Activated T-cell treated with anti-CD3 and anti-CD28 coated beads for 4 hours (primary cell): ENCODE results near the gene VSTM2L.
"Not testable (repeated sequence)": the region's sequence is repeated elsewhere in the genome, so short reads cannot be mapped to it uniquely, and the experiment has no call there.

Source experiments
- DNase-seq: peaks from one replicate; pipeline ENCODE4 v3.0.0-alpha.2; 2020

VSTM2L gene

DNA sequence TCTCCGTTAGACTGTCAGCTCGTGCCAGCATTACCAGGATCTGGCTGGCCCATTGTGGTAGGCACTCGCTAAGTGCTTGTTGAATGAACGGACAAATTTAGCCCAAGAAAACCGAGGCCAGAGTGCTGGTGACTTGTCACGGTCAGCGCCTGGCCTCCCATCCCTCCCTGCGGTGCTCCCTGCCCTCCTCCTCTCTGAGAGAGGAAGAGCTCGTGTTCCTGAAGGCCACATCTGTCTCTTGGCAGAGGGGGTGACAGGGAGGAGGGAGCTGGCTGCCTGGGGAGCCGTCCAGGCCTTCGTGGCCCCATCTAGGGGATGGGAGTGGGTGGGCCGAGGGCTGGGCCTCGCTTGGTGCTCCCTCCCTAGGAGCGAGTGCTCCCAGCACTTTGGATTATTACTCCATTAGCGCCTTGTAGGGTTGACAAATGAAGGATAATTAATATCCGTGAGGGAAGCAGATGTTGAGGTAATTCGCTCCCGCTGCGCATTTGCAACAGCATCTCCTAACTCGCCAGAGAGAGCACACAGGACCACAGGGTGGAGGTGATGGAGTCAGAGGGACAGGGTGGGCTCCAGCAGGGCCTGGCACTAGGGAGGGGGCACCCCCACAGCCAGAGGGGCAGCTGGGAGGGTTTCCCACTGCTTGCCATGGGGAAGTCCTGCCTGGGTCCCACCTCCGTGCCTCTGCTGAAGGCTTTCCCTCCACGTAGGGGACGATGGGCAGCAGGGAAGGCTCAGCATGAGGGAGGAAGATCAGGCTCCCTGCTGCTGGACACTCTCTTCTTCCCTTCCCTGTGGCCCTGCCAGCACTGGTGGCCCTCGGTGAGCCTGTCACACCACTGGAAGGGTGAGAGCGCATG lies 37.0 kb downstream of the VSTM2L start:
- DNase-seq, result no peak

DNA sequence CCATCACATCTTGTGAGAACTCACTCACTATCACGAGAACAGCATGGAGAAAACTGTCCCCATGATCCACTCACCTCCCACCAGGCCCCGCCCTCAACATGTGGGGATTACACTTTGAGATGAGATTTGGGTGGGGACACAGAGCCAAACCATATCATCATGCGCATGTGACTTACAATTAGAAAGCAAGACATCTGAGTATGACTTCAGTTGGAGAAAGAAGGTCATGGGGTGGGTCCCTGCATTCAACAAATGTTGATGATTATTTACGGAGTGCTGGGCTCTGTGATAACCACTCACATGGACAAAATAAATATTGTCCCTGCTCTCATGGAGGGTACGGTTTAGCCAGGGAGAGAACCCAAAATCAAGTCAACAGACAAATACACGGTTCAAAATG lies 37.9 kb downstream of the VSTM2L start:
- DNase-seq, result no peak

DNA sequence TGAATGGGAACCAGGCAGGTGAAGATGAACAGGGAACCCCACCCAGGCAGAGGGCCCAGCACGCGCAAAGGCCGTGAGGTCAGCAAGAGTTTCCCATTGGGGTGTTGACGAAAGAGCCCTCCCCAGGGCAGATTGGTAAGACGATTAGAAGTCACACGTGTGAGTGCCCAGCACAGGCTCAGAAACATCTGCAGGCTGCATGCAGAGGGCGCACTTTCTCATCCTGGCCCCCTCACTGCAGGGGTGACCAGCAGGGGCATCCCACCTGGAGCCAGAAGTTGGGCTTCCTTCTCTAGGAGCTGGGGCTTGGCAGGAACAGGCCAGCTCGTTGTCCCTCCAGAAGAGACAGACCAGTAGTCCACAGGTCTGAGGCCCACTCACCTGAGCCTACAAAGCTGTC lies 38.4 kb downstream of the VSTM2L start:
- no peak for DNase-seq

DNA sequence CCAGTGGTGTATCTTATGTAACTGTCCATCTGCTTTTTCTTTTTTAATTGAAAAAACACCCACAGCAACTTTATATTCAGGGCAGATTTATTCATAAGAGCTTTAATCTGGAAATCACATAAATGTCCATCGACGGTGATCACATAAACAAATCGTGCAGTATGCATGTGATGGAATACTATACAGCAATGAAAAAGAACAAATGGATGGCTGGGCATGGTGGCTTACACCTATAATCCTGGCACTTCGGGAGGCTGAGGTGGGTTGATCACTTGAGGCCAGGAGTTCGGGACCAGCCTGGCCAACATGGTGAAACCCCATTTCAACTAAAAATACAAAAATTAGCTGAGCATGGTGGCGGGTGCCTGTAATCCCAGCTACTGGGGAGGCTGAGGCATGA lies 39.1 kb downstream of the VSTM2L start:
- no peak for DNase-seq

DNA sequence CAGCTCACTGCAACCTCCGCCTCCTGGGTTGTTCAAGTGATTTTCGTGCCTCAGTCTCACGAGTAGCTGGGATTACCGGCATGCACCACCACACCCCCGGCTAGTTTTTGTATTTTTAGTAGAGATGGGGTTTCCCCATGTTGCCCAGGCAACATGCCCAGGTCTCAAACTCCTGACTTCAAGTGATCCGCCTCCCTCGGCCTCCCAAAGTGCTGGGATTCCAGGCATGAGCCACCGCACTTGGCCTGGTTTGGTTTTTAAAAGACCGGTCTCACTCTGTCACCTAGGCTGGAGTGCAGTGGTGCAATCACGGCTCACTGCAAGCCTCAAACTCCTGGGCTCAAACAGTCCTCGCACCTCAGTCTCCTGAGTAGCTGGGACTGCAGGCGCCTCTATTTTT lies 40.1 kb downstream of the VSTM2L start:
- DNase-seq, result no peak

DNA sequence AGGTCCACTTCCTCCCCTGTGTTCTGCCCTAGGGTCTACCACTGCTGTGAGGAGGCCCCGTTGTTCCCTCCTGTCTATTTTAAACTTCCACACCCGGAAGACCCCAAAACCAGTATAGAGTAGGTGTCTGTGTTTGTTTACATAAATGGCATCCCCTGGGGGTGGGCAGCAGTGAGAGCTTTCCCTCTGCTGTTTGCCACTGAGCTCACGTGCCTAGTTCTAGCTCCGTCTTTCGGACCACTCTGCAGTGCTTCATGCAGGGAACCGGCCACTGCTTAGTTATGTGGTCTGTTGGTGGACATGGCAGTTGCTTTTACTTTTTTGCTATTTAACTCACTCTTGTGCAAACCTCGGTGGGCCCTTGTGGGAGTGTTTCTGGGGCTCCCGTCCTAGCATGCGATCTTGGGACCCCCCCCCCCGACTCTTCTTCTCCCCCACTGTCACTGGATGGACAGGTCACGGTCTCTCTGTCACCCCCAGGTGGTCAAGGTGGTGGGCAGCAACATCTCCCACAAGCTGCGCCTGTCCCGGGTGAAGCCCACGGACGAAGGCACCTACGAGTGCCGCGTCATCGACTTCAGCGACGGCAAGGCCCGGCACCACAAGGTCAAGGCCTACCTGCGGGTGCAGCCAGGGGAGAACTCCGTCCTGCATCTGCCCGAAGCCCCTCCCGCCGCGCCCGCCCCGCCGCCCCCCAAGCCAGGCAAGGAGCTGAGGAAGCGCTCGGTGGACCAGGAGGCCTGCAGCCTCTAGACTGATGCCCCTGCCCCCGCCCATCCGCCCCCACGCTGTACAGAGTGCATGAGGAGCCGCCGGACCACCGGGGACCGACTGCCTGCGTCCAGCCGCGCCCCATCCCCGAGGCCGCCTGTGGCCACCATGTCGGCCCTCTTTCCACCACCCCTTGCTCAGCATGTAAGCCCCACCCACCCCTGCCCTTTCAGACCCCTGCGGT lies 40.9 kb downstream of the VSTM2L start:
- DNase-seq, result no peak

DNA sequence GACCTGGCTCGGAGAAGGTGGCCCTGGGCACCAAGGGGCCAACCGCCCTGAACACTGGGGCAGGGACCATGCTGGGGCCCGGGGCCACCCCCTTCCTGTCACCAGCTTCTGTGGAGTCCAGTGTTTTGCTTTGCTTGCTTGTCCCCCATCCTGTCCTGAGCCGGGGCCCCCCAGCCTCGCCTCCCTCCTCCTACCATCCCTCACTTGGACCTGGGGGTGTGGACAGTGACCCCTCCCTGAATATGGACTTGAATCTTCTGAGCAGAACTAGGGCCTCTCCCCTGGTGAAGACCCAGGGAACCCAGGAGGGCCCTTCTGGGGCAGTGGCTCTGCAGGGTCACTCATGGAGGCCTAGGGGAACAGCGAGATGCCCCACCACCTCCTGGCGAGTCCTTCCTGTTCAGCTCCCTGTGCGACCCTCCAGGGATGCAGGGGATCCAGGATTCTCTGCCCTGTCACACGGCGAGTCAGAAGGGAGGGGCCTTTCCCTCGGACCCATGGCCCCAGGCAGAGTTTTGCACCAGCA lies 41.6 kb downstream of the VSTM2L start:
- no peak for DNase-seq

DNA sequence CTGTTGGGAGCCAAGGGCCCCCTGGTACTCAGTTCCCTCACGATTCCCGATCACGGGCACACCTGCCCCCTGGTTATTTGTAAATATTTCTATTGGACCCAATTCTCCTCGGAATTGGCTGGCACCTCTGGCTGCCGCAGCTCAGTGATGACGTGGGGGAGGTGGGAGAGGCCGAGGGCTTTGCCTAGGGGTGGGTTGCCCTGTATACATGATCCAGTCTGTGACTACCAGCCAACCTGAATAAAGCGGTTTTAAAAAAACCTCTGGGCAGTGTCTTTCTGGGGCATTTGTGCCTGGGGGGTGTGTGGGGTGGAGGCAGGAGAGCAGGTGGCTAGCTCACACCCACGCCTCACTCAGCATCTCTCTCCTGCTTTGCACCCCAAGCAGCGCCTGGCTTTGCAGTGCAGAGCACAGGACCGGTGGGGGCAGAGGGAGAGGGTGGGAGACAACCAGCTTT lies 42.2 kb downstream of the VSTM2L start:
- no peak for DNase-seq

DNA sequence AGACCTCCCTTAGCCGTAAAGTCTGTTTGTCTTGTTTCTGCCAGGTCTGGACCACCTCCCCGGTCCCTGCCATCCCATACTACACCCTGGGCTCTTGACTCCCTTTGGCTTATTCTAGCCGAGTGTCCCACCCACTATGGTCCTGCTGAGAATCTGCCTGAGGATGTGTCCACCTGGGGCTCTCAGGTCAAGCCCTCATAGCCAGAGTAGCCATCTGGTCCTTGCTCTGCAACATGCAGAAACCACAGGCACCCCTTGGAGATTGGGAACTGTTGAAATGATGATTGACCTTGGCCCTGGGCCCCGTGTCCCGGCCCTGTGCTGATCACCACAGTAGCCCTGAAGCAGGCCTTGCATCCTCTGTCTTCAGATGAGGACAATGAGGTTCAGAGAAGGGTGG lies 44.0 kb downstream of the VSTM2L start:
- DNase-seq, result no peak

DNA sequence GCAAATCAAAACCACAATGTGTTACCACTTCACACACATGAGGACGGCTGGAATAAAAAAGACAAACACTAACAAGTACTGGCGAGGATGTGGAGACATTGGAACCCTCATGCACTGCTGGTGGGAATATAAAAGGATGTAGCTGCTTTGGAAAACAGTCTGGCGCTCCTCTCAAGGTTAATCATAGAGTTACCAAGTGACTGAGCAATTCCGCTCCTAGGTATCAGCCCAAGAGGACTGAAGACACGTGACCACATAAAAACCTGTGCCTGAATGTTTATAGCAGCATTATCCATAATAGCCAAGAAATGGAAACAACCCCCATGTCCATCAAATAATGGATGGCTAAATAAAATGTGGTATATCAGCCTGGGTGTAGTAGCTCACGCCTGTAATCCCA lies 45.0 kb downstream of the VSTM2L start:
- DNase-seq, result no peak

DNA sequence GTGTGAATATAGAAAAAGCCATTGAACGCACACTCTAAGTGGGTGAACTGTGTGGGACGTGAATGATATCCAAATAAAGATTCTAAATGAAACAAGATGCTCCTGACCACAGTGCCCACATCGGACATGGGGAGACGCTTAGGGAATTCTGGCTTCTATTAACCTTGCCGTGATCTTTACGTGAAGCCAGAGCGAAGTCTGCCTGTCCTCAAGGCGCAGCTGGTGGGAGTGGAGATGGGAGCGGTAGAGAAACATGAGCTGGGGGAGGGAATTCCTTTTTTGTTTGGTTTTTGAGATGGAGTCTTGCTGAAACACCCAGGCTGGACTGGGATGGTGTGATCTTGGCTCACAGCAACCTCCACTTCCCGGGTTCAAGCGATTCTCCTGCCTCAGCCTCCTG lies 46.0 kb downstream of the VSTM2L start:
- DNase-seq, result no peak

DNA sequence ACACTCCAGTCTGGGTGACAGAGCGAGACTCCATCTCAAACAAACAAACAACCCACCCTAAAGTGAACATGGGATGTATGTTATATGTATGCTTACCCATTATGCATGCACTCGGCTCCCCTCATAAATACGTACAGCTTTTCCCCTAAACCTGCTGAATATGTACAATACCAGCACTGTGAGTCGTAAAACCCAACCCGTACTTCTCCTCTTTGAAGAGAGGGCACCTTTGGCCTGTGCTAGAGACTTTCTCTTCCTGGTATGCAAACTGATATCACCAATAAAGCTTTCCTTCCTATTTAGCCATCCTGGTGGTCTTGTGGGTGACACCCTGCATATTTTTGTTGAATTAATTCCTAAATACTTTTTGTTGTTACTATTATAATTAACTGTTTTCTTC lies 51.3 kb downstream of the VSTM2L start:
- DNase-seq, result no peak

DNA sequence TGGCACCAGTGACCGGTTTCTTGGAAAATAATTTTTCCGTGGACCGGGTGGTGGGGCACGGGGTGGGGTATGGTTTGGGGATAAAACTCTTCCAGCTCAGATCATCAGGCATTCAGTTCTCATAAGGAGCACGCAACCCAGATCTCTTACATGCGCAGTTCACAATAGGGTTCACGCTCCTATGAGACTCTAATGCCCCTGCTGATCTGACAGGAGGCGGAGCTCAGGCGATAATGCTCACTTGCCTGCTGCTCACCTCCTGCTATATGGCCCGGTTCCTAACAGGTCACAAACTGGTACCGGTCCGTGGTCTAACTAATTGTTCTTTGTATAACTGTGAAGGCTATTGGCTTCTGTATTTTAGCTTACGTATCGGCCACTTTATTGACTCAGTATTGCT lies 51.7 kb downstream of the VSTM2L start:
- no peak for DNase-seq

DNA sequence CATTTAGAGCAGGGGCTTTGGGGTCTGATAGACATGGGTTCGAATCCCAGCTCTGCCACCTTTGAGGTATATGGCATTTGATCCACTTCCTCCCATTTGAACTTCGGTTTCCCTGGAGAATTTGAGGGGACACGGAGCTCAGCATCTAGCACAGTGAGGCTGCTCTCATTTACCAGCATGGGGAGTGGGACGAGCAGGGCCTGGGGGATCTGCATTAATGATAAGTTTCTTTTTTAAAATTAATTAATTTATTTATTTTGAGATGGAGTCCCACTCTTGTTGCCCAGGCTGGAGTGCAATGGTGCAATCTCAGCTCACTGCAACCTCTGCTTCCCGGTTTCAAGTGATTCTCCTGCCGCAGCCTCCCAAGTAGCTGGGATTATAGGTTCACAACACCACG lies 52.6 kb downstream of the VSTM2L start:
- no peak for DNase-seq

DNA sequence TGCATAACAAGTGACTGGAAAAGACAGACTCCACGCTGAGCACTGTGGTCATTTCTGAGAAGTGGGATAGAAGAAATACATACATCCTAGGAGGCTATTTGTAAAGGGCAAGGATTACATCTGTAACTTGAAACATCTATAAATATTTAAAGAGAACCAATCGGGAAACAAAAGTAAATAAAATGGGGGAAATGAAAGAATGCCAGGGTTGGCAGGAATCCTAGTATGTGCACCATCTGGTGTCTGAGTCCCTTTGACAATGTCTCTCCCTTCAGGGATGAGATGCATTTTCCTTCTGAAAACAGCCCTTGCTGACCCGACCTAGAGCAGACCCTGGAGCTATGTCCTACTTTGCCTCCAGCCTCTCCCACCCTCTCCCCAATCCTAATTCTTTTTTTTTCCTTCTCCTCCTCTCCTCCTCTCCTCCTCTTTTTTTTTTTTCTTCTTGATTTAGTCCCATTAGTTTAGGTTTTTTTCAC lies 53.2 kb downstream of the VSTM2L start:
- DNase-seq, result no peak

DNA sequence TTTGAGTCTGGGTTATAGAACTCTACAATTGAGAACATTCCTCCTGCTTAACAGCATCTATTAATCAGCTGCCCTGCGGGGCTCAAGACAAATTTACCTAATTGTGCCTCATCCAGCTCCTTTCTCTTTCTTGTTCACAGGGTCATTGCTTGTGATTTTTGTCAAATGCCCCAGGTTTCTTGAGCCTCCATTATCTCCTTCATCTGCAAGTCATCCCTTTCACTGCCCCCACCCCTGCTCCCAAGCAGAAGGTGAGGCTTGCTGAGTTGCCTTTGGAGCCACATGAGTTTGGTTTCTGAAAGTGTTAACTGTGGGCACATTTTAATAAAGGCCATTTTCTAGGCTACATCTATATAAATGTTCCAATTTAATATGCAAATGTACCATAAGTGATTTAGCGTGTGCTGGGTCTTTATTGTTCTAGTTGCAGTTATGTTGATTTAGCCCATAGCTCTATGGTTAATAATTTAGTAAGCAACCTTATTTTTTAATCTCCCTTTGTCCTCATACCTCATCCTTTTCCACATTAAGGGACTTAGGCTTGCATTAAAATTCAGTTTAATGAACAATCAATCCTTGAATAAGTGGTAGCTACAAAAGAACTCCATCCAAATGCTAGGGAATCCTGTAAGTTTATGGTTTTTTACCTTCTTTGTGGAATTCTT lies 56.1 kb downstream of the VSTM2L start:
- no peak for DNase-seq

DNA sequence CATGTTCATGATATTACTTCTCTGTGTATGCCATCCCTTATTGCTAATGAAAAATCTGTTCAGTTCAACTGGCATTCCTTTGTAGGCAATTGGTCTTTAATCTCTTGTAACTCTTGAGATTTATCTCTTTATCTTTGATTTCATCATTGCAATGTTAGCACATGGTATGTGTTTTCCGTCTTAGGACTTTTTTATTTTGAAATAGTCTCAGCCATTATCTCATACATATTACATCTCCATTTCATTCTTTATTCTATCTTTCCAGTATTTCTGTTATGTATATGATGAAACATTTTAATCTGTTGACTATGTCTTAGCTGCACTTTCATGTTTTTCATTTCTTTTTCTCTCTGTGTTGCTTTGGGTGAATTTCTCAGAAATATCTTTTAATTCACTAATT lies 58.1 kb downstream of the VSTM2L start:
- no peak for DNase-seq

DNA sequence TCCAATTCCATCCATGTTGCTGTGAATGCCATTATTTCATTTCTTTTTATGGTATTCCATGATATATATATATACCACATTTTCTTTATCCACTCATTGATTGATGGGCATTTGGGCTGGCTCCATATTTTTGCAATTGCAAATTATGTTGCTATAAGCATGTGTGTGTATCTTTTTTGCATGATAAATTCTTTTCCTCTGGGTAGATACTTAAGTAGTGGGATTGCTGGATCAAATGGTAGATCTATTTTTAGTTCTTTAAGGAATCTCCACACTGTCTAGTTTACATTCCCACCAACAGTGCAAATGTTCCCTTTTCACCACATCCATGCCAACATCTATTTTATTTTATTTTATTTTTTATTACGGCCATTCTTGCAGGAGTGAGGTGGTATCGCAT lies 60.6 kb downstream of the VSTM2L start:
- DNase-seq, result not testable (repeated sequence)

DNA sequence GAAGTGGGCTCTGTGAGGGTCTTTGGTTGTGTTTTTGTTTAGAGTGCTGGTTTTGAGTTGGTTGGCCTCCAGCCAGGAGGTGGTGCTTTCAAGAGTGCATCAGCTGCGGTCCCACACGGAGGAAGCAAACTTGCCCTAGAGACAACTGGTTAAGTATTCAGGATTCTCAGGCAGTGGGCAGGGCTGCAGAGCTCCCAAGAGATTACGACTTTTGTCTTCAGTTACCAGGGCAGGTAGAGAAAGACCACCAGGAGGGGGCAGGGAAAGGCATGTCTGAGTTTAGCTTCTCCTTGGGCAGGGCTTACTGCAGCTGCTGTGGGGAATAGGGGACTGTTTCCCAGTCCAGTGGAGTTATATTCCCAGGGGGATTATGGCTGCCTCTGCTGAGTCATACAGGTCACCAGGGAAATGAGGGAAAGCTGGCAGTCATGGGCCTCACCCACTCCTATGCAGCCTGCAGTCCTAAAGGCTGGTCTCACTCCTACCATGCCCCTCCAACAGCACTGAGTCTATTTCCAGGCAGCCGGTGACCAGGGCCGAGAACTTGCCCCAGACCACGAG lies 66.0 kb downstream of the VSTM2L start:
- DNase-seq, result no peak

DNA sequence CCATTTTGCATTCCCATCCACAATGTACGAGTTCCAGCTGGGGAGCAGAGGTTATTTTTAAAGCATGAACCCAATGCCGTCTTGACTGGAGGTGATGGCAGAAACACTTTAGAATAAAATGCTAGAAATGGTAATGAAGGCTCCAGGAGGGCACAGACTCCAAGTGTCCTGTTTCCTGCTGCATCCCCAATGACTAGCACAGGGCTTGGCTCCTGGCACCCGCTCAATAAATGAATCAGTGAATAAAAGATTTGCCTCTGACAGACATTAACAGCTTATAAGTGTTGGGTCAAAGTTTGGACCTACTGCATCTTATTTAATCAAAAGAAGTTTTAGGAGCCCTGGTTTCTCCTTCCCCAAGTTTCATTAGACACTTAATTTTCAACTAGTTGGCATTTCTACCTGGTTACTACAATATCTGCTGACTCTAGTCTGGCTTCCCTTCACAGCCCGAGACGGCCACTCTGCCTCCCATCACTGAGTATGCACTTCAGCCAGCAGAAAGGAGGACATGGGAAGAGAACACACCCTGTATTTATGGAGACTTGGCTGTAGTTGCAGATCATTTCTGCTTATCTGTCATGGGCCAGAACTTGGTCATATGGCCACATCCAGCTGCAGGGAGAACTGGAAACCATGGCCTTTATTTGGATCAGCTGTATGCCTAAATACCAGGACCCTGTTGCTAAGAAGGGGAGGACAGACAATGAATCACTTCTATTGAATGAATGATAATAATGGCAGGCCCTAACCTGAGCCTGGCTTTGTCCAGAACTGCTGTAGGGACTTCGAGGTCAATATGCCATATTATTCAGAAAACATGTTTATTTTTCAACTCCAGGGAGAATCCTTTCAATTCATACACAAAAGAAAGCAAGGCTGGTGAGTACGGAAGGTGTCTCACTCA lies 67.3 kb downstream of the VSTM2L start:
- DNase-seq, result no peak

DNA sequence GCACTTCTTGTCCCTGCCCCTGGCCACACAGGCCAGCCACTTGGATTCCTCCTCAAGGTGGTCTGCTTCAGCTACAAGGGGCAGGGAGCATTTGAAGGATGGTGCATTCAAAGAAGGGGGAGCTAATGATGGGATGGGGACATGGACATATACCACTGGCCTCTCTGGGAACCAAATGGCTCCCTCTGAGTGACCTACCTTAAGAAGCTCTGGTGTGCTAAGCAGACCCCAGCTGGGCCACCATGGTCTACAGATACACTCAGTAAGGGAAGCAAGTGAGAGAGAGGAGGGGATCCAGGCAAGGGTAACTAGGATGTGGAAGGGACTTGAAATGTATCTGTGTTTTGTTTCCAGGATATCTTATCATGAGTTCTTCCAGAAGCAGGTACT lies 67.9 kb downstream of the VSTM2L start:
- DNase-seq, result no peak
